ENCODE results near the gene FOXG1. TPM values are rescaled to one million over a fixed set of nuclear protein-coding genes. Genes with fewer than 3 reads are reported as not detected.

The FOXG1 gene
- total and polyA plus RNA-seq, 2 donors (not counting 3 experiments of a cell fraction or from before 2014, with no cell fraction given): not detected

GRCh38 chr14:28759653-28760313, 6.8 kb upstream of the FOXG1 start:
- TF ChIP-seq EZH2 (IDR thresholded peaks at IDR 0.05; ENCODE audit: borderline replicate concordance, low read depth, low read length, severe bottlenecking) (peak; percentile 94), FOS (IDR thresholded peaks at IDR 0.05; ENCODE audit: borderline replicate concordance, insufficient read depth, low read length) (no peak)
- no peak overlapping the region for H2AFZ ChIP-seq (ENCODE audit: low read depth, low read length)
- no peaks in the 10 kb centered on the region for H3K9me1 ChIP-seq (replicated peaks; ENCODE audit: control insufficient read depth, extremely low read depth, insufficient read depth, low read length)
- no peak overlapping the region for H3K4me3 ChIP-seq (replicated peaks in 1 of 3; ENCODE audit: insufficient read depth in 1 of 3, low read depth in 1 of 3, low read length in 3 of 3)
- H3K79me2 ChIP-seq (ENCODE audit: control insufficient read depth, insufficient read depth, low read length): no peaks in the 10 kb centered on the region
- dilution Hi-C loops (cut with MboI; ENCODE audit: extremely low pct_ligation_motif_present, low sequenced_read_pairs) (no loop called here), intact Hi-C loops (cut with micrococcal nuclease) (loop anchor here (5.0 to 10.0 kb wide), 4 partner anchors 258 to 1765 kb away; partner anchors contain the start of gene PRKD1)
- H3K4me2 ChIP-seq (ENCODE audit: insufficient read depth, low read length): peak overlapping the region; percentile 41
- H3K36me3 ChIP-seq (ENCODE audit: control insufficient read depth in 2 of 2, extremely low read depth in 1 of 2, insufficient read depth in 2 of 2, low read length in 2 of 2): no peaks in the 10 kb centered on the region
- no peak for DNase-seq (ENCODE audit: low read depth, low spot score)
- peaks cover 76 to 98% of the 10 kb centered on the region in 2 experiments for H3K27me3 ChIP-seq (ENCODE audit: control insufficient read depth in 2 of 2, insufficient read depth in 2 of 2, low read length in 2 of 2)
- FAIRE-seq: no peak
- no peaks in the 10 kb centered on the region for H3K9me3 ChIP-seq (replicated peaks; ENCODE audit: control insufficient read depth, insufficient read depth, low read length)
- H3K9ac ChIP-seq (replicated peaks; ENCODE audit: extremely low read depth, insufficient read depth, low read length): no peak overlapping the region
- CTCF ChIA-PET: interaction anchor here (1.2 to 2.1 kb wide), 6 partner anchors 15 to 1511 kb away, joined by 3 to 11 read pairs (median 6); no protein-coding TSS in a partner anchor
- no TSS peak for BruUV-seq (replicated peaks)
- POLR2A ChIA-PET: no interaction called here
- H3K27ac ChIP-seq (ENCODE audit: insufficient read depth, low read depth, low read length): no peak overlapping the region
- peaks cover 3% of the 10 kb centered on the region for H3K4me1 ChIP-seq (ENCODE audit: control insufficient read depth, extremely low read depth, insufficient read depth, low read length)
- no peaks in the 10 kb centered on the region for H4K20me1 ChIP-seq (replicated peaks; ENCODE audit: control insufficient read depth, extremely low read depth, insufficient read depth, low read length)

DNA sequence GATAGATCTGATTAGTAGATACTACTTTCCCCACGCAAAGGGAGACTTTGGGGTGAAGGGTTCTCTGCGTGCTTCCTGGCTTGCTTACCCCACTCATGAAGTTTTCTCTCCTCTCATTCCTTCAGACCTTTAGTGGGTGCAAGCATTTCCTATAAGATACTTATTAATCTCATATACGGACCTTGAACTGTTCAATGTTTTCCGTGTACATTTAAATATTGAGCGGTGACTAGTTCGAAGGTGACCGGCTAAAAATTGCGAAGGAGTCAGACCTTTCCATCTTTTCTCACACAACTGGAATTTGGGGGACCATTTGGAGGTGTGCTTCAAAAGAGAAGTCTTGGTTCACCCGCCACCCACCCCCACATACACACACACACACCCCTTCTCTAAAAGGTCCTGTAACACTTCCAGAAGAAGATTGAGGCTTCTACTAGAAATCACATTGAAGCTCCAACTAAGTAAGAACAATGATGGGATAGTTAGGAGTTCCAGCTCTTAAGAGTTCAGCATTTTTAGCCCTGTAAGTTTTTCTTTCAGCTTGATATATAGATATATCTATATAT, 6.1 kb upstream of the FOXG1 start:
- H3K79me2 ChIP-seq (ENCODE audit: control insufficient read depth, insufficient read depth, low read length): no peaks in the 10 kb centered on the region
- DNase-seq (ENCODE audit: low read depth, low spot score) (no peak), FAIRE-seq (no peak)
- H3K4me2 ChIP-seq (ENCODE audit: insufficient read depth, low read length): no peak overlapping the region
- no peak for TF ChIP-seq POLR2A (IDR thresholded peaks at IDR 0.05; ENCODE audit: low read depth, low read length)
- no peak for TF ChIP-seq CTCF (IDR thresholded peaks at IDR 0.05; ENCODE audit: extremely low read depth in 1 of 2, insufficient read depth in 1 of 2, low read depth in 1 of 2, low read length in 2 of 2)
- no peak overlapping the region for H3K9ac ChIP-seq (replicated peaks; ENCODE audit: extremely low read depth, insufficient read depth, low read length)
- H4K20me1 ChIP-seq (replicated peaks; ENCODE audit: control insufficient read depth, extremely low read depth, insufficient read depth, low read length): no peaks in the 10 kb centered on the region
- H3K4me3 ChIP-seq (replicated peaks in 1 of 3; ENCODE audit: insufficient read depth in 1 of 3, low read depth in 1 of 3, low read length in 3 of 3): no peak overlapping the region
- no peaks in the 10 kb centered on the region for H3K9me1 ChIP-seq (replicated peaks; ENCODE audit: control insufficient read depth, extremely low read depth, insufficient read depth, low read length)
- H3K9me3 ChIP-seq (replicated peaks; ENCODE audit: control insufficient read depth, insufficient read depth, low read length): no peaks in the 10 kb centered on the region
- no peak overlapping the region for H2AFZ ChIP-seq (ENCODE audit: low read depth, low read length)
- CTCF ChIA-PET: interaction anchor here (0.7 to 2.1 kb wide), 4 partner anchors 9 to 1510 kb away, joined by 3 to 11 read pairs (median 5); no protein-coding TSS in a partner anchor
- H3K27ac ChIP-seq (ENCODE audit: insufficient read depth, low read depth, low read length): no peak overlapping the region
- dilution Hi-C loops (cut with MboI; ENCODE audit: extremely low pct_ligation_motif_present, low sequenced_read_pairs) (no loop called here), intact Hi-C loops (cut with micrococcal nuclease) (loop anchor here (10.0 kb wide), 1 partner anchor 1164 kb away; the partner anchor contains the start of gene PRKD1)
- POLR2A ChIA-PET: no interaction called here
- BruUV-seq (replicated peaks): no TSS peak
- H3K27me3 ChIP-seq (ENCODE audit: control insufficient read depth in 2 of 2, insufficient read depth in 2 of 2, low read length in 2 of 2): peaks cover 74 to 98% of the 10 kb centered on the region in 2 experiments
- H3K4me1 ChIP-seq (ENCODE audit: control insufficient read depth, extremely low read depth, insufficient read depth, low read length): peaks cover 3% of the 10 kb centered on the region
- no peaks in the 10 kb centered on the region for H3K36me3 ChIP-seq (ENCODE audit: control insufficient read depth in 2 of 2, extremely low read depth in 1 of 2, insufficient read depth in 2 of 2, low read length in 2 of 2)

Measured in endothelial cell of umbilical vein (primary cell).